HEK293T (cell line): ENCODE measurements around the gene CTSS.

ENCODE experiments used
- ARNT ChIP-seq: fragments of 450-650 bp; IDR thresholded peaks from 2 replicates; pipeline ENCODE4 v1.6.1; 2017; ENCODE audit warnings: mild to moderate bottlenecking
- BHLHE40 ChIP-seq: fragments of 450-650 bp; IDR thresholded peaks from 2 replicates; pipeline ENCODE4 v1.6.1; 2016; ENCODE audit warnings: mild to moderate bottlenecking, moderate library complexity, borderline replicate concordance
- ELF4 ChIP-seq: fragments of 450-650 bp; IDR thresholded peaks from 2 replicates; pipeline ENCODE4 v1.6.1; 2017; ENCODE audit warnings: antibody characterized with exemption
- FOXM1 ChIP-seq: fragments of 450-650 bp; IDR thresholded peaks from 2 replicates; pipeline ENCODE4 v1.6.1; 2017; ENCODE audit warnings: mild to moderate bottlenecking, borderline replicate concordance
- NFRKB ChIP-seq: fragments of 450-650 bp; IDR thresholded peaks from 2 replicates; pipeline ENCODE4 v1.6.1; 2016; ENCODE audit warnings: mild to moderate bottlenecking, moderate library complexity
- SP1 ChIP-seq: fragments of 450-650 bp; IDR thresholded peaks from 2 replicates; pipeline ENCODE4 v1.6.1; 2017
- SUZ12 ChIP-seq: fragments of 450-650 bp; IDR thresholded peaks from 2 replicates; pipeline ENCODE4 v1.6.1; 2016; ENCODE audit warnings: mild to moderate bottlenecking
- TARDBP ChIP-seq: fragments of 450-650 bp; IDR thresholded peaks from 2 replicates; pipeline ENCODE4 v1.6.1; 2016
- ZNF384 ChIP-seq: fragments of 450-650 bp; IDR thresholded peaks from 2 replicates; pipeline ENCODE4 v1.6.1; 2016

- no peak for TF ChIP-seq ZNF384
- TF ChIP-seq ELF4 = no peak
- TF ChIP-seq SP1 = no peak
- no peak for TF ChIP-seq FOXM1
- no peak for TF ChIP-seq TARDBP
- TF ChIP-seq BHLHE40 = no peak
- TF ChIP-seq ARNT = no peak
- no peak for TF ChIP-seq SUZ12
- TF ChIP-seq NFRKB = no peak
These were observed 3.0 kb downstream of the CTSS start for GRCh38 chr1:150762552-150762951.
